Esophagus squamous epithelium (tissue), 5 donors: ENCODE measurements around the gene ALPL. TPM values are rescaled to one million over a fixed set of nuclear protein-coding genes. Genes with fewer than 3 reads are reported as not detected.

ENCODE experiments used
- DNase-seq: peaks from one replicate; lab custom pipeline; 2025; lab: John Stamatoyannopoulos, UW
- H3K27ac ChIP-seq, 4 donors: fragments of 200-600 bp; sonication (generic); one replicate each; pipeline ENCODE4 v1.5.1; 2016 to 2019; ENCODE audit warnings: mild to moderate bottlenecking in 1 of 4
- H3K27me3 ChIP-seq, 4 donors: fragments of 200-600 bp; sonication (generic); 1 replicate in 3 of 4; 2 replicates in 1 of 4; pipeline versions ENCODE4 v1.5.1 to v1.6.0; 2017 to 2021; ENCODE audit warnings: antibody characterized with exemption in 1 of 4
- H3K36me3 ChIP-seq, 3 donors: fragments of 200-600 bp; sonication (generic); one replicate each; pipeline ENCODE4 v1.5.1; 2016 to 2019
- H3K4me1 ChIP-seq, 3 donors: fragments of 200-600 bp; sonication (generic); one replicate each; pipeline ENCODE4 v1.5.1; 2017 to 2019
- H3K4me3 ChIP-seq, 4 donors: fragments of 200-600 bp; sonication (generic); 1 replicate in 3 of 4; 2 replicates in 1 of 4; pipeline ENCODE4 v1.5.1; 2016 to 2019; ENCODE audit warnings: mild to moderate bottlenecking in 2 of 4, moderate library complexity in 1 of 4
- H3K9me3 ChIP-seq, 3 donors: fragments of 200-600 bp; sonication (generic); one replicate each; pipeline ENCODE4 v1.5.1; 2016 to 2019
- POLR2A ChIP-seq, 4 donors: fragments of 450-650 bp; IDR thresholded peaks; one replicate each; pipeline ENCODE4 v1.6.1; 2017; ENCODE audit warnings: antibody characterized with exemption in 4 of 4, mild to moderate bottlenecking in 4 of 4, moderate library complexity in 3 of 4
- WGBS, 2 donors: methylation state at CpG; one replicate each; pipeline ENCODE4 v1.1.5; 2018; 5-methylcytosine and 5-hydroxymethylcytosine counted together
- intact Hi-C: fragments of 100-400 bp; cut with DNase I; formaldehyde crosslinking; loops from one replicate; pipeline ENCODE4 v1.15.0; 2022
- total RNA-seq, 4 donors: library from RNA; depleted of rRNA; stranded (reverse); fragments of >200 nt; gene quantifications; one replicate each; pipeline ENCODE4 v1.1.0, GENCODE V29; 2016
- TF ChIP-seq, protein P1 (sequence below), 6 experiments: fragments of 450-650 bp in 4 of 6; fragments of 200-600 bp in 2 of 6; sonication (generic) in 2 of 6; IDR thresholded peaks; one replicate each; pipeline ENCODE4 v1.5.1; 2016 to 2019; ENCODE audit warnings: antibody characterized with exemption in 6 of 6, mild to moderate bottlenecking in 4 of 6, moderate library complexity in 4 of 6
- donor health status: DM: yes; HTN: yes; CAD: no.

Gene ALPL
- total RNA-seq, 4 donors from 2014 or later, result 3.2 to 6.4 (median 4.7) TPM

DNA sequence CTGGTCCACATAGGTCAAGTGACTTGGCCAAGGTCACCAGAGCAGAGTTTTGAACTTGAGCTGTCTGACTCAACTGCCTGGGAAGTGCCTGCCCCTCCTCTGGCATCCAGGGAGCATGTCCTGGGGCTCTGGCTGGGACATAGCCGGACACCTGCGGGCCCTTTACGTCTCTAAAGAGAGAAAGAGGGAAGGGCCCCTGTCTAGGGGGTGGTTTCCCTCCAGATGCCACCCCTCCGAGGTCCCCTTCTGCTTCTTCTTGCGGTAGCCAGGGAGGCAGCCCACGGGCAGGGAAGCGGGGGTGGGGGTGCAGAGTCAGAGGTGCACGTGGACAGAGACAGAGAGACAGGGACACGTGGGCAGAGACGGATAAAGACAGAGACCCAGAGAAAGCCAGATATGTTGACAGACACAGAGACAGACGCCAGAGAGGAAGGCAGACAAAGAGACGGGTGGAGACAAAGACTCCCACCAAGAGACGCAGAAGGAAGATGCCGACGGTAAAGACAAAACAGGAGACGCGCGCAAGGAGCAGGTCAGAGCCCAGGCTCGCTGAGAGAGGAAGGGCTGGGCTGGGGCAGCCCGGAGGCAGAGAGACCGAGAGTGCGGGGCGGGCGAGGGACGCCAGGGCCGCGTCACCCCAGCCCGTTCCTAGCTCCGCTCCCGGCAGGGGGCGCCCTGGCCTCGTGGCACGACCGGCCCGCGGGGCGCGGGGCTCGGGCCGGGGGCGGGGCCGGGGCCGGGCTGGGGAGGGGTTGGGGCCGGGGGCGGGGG is 458 bp upstream of the ALPL start:
- peaks cover 4 to 96% (median 11%) of the 10 kb centered on the region in 4 donors for H3K27me3 ChIP-seq
- H3K27ac ChIP-seq, result no peak overlapping the region
- TF ChIP-seq, protein P1, sequence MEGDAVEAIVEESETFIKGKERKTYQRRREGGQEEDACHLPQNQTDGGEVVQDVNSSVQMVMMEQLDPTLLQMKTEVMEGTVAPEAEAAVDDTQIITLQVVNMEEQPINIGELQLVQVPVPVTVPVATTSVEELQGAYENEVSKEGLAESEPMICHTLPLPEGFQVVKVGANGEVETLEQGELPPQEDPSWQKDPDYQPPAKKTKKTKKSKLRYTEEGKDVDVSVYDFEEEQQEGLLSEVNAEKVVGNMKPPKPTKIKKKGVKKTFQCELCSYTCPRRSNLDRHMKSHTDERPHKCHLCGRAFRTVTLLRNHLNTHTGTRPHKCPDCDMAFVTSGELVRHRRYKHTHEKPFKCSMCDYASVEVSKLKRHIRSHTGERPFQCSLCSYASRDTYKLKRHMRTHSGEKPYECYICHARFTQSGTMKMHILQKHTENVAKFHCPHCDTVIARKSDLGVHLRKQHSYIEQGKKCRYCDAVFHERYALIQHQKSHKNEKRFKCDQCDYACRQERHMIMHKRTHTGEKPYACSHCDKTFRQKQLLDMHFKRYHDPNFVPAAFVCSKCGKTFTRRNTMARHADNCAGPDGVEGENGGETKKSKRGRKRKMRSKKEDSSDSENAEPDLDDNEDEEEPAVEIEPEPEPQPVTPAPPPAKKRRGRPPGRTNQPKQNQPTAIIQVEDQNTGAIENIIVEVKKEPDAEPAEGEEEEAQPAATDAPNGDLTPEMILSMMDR (IDR thresholded peaks at IDR 0.05), result peak; percentile 23 to 65 (median 46)
- no peak for TF ChIP-seq POLR2A (IDR thresholded peaks at IDR 0.05)
- peak overlapping the region in 3 of 4 donors; percentile 30 to 58 (median 36) for H3K4me3 ChIP-seq
- no peak for DNase-seq
- intact Hi-C loops, result no loop called here
- peaks cover 8 to 15% (median 11%) of the 10 kb centered on the region in 3 donors for H3K4me1 ChIP-seq
- no peaks in the 10 kb centered on the region for H3K36me3 ChIP-seq
- WGBS, 2 donors, result 2 to 9% methylated on average over 15 to 20 of the region's 45 CpGs
- no peaks in the 10 kb centered on the region for H3K9me3 ChIP-seq

DNA sequence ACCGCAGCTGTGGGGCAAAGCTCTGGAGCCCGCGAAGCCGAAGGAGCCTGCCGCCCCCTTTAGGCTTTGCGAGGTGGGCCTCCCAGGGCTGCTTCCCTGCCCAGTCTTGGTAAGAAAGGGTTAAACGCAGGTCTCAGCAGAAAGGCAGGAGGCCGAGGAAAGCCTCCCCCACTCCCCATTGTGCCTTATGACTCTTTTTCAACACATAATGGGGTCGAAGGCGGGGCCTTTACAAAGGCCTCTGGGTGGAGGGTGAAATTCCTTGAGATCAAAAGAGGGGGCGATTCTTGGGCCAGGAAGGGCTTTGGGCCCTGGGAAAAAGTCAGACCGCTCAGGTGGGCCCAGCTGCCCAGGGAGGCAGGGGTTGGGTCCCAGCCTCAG is 880 bp downstream of the ALPL start:
- WGBS, 2 donors, result 41 to 61% methylated on average over 11 to 12 of the region's 12 CpGs
- H3K27ac ChIP-seq, result no peak overlapping the region

DNA sequence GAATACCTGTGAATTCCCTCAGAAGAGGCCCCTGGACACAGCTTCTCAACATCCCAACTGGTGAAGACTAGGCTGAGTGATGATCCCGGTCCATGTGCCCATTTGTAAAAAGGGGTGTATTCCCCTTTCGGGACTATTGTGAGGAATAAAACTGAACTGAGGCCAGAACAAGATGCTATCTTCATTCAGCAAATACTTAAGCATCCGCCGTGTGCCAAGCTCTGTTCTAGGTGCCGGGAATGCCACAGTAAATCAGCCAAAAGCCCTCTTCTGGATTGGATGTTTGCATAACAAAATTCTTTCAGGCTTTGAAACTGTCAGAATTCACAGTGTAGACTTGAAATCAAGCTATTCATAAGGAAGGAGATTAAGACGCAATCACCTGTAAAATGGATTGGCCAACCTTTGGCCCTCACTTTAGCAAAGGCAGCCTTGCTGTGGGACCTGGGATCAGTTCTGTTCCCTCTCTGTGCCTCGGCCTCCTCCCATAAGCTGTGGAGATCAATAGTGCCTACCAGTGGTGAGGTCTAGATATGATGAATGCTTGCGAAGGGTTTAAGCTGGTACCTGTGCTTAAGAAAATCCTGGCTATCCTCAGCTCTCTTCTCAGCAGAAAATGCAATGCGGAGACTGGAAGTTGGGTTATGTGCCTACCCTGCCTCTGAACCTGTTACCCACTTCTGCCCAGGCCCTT is 1.8 kb downstream of the ALPL start:
- no peak for DNase-seq
- intact Hi-C loops, result no loop called here

More for the DNA sequence above, 880 bp downstream of the ALPL start:
- TF ChIP-seq, protein P1 (IDR thresholded peaks at IDR 0.05), result no peak
- Histone ChIP-seq H3K4me1 (peaks cover 8 to 15% (median 11%) of the 10 kb centered on the region in 3 donors), H3K27me3 (peaks cover 4 to 98% (median 11%) of the 10 kb centered on the region in 4 donors), H3K4me3 (peak overlapping the region in 2 of 4 donors; percentile 30 to 36), H3K36me3 (no peaks in the 10 kb centered on the region), H3K9me3 (no peaks in the 10 kb centered on the region)
- no peak for DNase-seq
- intact Hi-C loops, result no loop called here

DNA sequence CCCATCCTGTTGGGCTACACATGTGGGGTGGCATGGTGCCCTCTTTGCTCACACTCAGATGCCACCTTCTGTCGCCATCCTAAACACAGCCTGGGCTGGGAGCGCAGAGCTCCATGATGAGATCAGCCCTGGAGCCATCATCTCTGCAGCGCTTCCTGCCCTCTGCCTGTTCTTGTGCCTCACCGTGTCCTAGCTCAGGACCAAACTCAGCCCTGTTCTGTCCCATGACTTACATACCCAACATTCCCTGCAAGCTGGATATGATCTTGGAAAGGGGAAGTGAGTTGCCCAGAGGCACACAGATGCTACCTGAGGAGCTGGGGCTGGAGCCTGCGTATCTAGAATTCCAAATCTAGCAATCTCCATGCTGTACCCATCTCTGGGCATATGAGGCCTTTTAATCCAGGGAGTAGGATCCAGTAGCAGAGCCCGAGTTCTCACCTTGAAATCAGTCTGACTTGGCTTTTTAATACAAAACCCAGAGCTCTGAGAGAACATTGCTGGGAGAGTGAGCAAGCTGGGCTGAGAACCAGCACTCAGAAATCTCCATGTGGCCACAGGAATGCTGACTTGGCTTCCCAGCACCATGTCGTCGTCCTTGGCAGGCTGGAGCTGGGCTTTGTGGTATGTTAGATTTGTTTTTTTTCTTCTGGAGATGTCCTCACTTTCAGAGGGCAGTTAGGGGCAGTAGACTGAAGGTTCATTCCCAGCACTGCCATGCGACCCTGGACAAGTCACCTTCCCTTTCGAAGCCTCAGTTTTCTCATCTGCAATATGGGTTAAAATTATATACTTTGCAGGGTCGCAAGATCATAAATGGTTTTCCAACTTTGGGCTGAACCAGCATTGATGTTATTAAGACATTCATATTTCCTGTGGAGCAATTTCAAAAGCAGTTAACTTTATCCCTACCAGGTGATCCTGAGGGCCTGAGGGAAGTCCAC is 2.6 kb downstream of the ALPL start:
- H3K36me3 ChIP-seq, result no peaks in the 10 kb centered on the region
- no peaks in the 10 kb centered on the region for H3K9me3 ChIP-seq
- H3K4me3 ChIP-seq, result no peak overlapping the region
- no peak overlapping the region for H3K27ac ChIP-seq
- WGBS, 2 donors, result 52 to 63% methylated on average over 7 of the region's 11 CpGs
- no peak for DNase-seq
- peaks cover 4 to 81% (median 11%) of the 10 kb centered on the region in 4 donors for H3K27me3 ChIP-seq
- intact Hi-C loops, result no loop called here
- TF ChIP-seq, protein P1 (IDR thresholded peaks at IDR 0.05), result no peak
- no peak for TF ChIP-seq POLR2A (IDR thresholded peaks at IDR 0.05)
- H3K4me1 ChIP-seq, result peaks cover 8 to 17% (median 11%) of the 10 kb centered on the region in 3 donors

More for the DNA sequence above, 1.8 kb downstream of the ALPL start:
- Histone ChIP-seq H3K9me3 (no peaks in the 10 kb centered on the region), H3K27me3 (peaks cover 4 to 89% (median 11%) of the 10 kb centered on the region in 4 donors), H3K36me3 (no peaks in the 10 kb centered on the region), H3K4me3 (no peak overlapping the region), H3K27ac (no peak overlapping the region), H3K4me1 (peaks cover 8 to 15% (median 11%) of the 10 kb centered on the region in 3 donors)
- 77 to 86% methylated on average over 5 to 9 of the region's 9 CpGs for WGBS, 2 donors
- TF ChIP-seq, protein P1 (IDR thresholded peaks at IDR 0.05), result no peak
- no peak for TF ChIP-seq POLR2A (IDR thresholded peaks at IDR 0.05)
